Activated T-cell treated with anti-CD3 and anti-CD28 coated beads for 1 hour (primary cell): ENCODE measurements around the gene PRRT4.
A peak's percentile ranks its signal among the peaks of the same experiment; 100 is the strongest.

Experiments
- DNase-seq: peaks from one replicate; pipeline ENCODE4 v3.0.0-alpha.2; 2020; ENCODE audit warnings: low read depth

PRRT4 gene

DNA sequence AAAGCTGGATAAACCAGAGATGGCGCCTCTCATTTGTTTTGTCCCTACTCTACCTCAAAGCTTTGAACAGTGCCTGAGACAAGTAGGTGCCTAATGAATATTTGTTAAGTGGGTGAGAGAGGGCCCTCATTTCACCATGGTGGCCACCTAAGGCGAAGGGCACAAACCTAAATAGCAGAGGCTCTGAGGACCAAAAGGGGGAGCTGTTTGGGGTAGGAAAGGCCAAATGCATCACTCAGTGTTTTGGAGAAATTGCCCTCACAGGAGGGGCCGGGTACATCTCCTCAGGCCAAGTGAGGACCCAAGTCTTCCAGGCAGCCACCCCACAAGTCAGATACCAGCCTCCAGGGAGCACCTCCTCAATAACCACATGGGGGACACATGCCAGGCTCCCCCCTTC, 34.3 kb upstream of the PRRT4 start:
- no peak for DNase-seq

DNA sequence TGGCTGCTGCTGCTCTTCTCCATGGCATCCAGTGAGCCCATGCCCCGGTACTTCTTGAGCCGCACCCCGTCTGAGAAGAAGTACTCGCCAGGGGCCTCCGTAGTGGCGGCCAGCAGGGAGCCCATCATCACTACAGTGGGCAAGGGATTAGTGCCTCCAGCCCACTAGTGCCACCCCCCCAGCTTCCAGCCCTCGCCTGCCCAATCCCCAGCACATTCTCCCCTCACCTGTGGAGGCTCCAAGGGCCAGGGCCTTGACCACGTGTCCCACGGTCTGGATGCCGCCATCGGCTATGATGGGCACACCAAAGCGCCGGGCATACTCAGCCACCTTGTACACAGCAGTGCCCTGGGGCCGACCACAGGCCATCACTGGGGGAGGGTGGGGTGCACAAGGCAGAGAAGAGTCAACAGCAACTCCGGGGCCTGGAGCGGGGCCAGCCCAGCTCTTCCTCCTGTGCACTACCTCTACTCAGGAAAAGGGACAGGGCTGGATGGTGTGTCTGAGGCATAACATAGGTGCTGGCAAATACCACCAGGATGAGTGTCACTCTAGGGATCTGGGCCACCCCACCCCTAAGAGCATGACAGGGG, 33.5 kb upstream of the PRRT4 start:
- DNase-seq = no peak

DNA sequence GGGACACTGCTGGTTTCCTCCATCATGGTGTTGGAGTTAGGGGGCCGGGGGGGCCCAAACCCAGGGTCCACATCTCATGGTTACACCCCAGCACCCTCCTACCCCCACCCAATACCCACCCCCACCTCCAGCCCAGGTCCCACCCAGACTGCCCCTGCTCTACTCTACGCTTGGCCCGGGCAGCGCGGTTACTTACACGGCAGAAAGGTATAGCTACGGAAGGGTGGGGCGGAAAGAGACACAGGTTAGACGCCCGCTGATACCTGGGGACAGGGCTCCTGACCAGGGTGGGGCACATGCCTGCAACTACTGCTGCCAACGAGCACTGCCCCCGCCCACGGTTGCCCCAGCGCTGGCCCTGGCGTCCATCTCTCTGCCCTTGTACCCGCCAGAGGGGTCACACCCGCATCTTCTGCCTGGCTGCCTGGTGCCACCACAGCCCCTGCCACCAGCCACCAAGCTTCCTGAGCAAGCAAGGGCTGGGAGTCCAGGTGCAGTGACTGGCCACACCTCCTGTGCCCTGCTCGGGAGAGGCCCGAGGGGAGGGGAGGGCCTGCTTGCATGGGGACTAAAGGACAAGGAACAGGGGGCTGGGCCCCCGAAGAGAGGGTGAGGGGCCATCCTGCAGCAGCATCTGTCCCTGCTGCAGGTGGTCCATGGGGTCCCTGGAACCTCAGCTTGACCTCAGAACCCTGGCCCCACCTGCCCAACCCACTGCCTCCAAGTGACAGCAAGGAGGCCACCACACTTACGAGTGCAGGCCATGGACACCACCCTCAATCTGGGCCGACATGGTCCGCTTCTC, 32.2 kb upstream of the PRRT4 start:
- no peak for DNase-seq

DNA sequence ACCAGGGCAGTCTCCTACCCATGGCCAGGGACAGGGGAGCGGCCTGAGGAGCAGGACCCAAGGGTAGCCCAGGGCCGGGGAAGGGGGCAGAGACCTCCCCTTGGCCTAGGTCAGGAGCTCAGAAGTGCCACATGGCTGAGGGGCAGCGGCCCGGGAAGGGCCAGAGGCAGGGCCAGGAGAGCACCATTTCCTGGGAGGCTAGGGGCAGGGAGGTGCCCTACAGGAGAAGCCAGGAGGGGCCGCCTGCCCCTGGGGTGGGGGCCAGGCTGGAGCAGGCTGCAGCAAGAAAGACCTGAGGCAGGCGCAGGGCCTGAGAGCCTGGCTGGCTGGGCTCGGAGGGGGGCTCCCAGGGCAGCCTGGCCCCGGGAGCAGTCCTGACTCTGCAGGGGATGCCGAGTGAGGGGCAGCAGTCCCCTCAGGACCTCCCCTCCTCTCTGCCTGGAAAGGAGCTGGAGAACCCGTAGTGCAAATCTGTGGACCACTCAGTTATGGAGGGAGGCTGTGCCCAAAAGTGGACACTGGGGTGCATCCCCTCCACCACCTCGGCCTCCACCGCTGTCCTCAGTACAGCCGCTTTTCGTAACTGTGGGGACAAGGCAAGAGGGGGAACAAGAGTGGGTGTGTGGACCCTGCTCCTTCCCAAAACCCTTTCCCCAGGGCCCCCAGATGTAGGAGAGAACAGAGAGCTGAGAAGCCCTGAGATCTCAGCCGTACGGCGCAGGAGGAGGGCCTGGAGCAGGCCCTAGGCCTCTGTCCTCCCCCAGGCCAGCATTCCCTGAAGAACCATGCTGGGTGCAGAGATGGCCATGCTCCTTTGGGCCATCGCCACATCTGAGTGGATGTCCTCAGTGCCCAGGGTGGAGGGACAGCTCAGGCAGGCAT, 31.2 kb upstream of the PRRT4 start:
- DNase-seq = no peak

DNA sequence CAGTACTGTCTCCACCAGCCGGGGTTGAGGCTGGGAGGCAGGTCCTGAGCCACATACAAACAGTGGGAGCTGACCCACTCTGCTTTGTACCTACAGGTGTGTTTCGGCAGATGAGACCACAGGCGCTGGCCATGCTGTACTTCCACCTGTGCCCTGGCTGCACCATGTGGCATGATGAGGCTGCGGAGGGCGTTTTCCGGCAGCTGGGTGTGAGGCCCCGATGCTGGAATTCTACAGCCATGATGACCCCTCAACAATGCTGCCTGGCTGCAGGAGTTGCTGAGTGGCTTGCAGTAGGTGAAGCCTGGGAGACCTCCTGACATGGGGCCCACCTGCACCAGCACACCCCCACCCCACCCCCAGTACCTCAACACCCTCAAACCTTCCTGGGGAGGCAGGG, 30.3 kb upstream of the PRRT4 start:
- no peak for DNase-seq

DNA sequence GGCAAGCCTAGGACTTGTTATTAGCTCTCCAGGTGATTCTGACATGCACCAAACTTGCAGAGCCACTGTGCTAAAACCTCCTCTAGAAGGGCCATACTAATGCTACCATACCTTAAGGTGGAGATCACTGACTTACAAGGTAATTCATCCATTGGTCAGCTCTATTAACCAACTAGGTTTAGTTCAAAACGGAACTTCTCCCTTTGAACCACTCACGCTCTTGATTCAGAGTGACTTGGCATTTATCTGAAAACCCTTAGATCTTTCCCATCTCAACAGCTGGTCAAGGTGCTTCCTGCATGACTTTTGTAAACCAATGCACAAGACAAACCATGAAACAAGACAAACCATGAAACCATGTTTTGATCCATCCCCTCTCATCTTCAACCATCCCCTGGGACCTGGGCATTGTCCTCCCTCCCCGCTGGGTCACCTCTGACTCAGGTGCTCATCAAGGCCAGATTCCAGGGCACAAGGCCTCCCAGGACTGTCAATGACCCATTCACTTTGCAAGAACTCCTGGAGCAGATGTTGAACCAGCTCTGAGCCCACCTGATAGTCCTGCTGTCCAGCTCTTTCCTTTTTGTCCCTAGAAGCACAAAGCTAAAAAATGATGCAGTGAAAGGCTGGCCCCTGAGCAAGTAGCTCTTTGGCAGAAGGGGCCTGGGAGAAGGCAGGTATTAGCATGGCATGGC, 29.5 kb upstream of the PRRT4 start:
- no peak for DNase-seq

DNA sequence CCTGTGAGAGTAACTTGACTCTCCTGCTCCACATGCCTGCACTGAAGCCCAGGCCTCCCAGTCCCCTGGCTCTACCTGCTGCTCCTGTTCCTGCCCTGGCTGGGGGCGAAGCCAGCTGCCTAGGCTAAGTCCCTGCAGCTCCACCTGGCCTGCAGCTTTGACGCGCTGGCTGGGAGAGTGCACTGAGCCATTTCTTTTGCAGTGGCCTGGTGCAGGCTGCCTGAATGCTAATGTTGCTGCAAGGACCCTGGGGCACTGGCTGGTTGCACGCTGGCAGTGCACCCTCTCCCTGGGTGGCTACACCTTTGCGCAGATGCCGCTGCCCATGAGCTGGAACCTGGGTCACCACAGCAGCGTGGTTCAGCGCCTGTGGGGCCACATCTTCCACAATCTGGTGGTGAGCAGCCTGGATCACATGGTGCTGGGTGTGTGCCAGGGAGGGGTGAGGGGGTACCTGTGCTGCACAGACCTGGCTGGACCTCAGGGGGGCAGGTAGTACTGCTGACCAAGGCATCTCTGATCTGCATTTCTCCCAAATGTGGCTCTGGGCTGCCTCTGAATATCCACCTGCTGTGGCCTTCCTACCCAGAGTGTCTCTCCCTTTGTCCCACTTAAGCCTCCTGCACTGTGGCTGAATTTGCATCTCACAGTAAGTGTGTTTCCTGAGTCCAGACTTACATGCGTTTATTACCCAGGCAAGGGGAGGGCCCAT, 28.3 kb upstream of the PRRT4 start:
- no peak for DNase-seq

- DNase-seq = no peak
Observed at GRCh38 chr7:128389085-128389617, 27.7 kb upstream of the PRRT4 start.

DNA sequence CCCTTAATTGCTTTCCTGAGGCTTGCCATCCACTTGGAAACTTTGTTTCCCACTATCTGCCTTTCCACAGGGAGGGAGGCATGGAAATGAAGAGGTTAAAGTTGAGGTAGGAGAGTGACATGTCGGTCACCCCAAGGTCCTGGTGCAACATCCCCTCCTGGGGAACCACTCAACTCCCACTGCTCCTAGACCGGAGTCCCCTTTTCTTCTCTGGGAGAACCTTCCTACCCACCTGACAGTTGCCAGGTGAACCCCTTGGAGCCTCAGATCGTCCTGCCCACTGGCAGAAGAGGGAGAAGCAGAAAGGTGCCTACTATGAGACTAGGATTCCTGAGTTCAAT, 26.6 kb upstream of the PRRT4 start:
- no peak for DNase-seq

- DNase-seq = peak; percentile 62
Observed at GRCh38 chr7:128387216-128388144, 26.0 kb upstream of the PRRT4 start.

GRCh38 chr7:128385988-128386925, 24.8 kb upstream of the PRRT4 start:
- no peak for DNase-seq

DNA sequence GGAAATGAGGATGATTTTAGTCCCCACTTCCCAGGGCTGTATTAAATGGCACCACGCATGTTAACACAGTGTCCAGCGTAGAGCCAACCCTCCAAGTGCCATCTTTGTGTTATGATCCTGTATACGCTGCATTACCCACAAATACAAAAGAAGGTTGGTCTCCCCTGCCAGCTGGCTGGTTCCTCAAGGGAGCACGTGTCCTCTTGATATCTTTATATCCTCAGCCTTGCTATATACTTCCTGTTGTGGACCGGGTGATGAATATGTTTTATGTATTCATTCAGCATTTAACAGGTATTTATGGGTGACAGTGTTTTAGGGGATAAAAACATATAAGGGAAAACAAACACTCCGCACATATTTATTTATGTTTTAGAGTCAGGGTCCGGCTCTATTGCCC, 23.2 kb upstream of the PRRT4 start:
- no peak for DNase-seq

GRCh38 chr7:128383776-128384175, 22.3 kb upstream of the PRRT4 start:
- DNase-seq = no peak

DNA sequence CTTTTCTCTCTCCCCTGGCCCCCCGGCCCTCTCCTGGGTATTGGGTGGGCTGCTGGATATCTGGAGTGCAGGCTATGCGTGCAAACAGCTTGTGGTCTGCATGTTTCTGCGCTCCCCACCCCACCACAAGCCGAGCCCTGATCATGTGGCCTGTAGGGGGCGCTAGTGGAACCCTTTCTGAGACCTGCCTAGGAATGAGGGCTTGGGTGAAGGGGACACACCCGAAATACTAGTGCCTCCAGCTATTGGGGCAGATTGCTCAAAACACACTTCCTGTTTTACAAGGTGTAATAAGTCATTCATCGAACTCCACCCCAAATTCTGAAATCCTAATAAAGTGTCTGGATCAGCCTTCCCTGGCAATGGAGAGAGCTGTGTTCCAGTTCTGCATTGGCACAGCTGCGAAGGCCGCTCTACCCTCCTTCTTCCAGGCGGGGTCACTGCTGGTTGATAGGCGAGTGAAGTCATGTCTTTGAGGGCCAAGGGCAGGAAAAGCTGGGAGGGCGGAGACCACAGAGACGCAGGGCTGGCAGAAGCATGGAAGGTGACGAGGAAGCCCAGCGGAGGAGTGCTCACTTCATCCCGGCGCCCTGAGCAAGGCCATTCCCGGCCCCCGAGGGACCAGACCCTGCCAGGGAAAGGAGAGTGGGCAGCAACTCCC, 19.8 kb upstream of the PRRT4 start:
- peak; percentile 35 for DNase-seq

GRCh38 chr7:128380483-128381106, 19.1 kb upstream of the PRRT4 start:
- no peak for DNase-seq

- DNase-seq = no peak
Observed at GRCh38 chr7:128379900-128380479, 18.5 kb upstream of the PRRT4 start.

GRCh38 chr7:128378637-128379036, 17.1 kb upstream of the PRRT4 start:
- no peak for DNase-seq

GRCh38 chr7:128376077-128376476, 14.6 kb upstream of the PRRT4 start:
- DNase-seq = no peak
